T-cell (primary cell): ENCODE data around the gene PTDSS2. TPM values are rescaled to one million over a fixed set of nuclear protein-coding genes. Genes with fewer than 3 reads are reported as not detected.
A peak's percentile ranks its signal among the peaks of the same experiment; 100 is the strongest.

ENCODE experiments used
- ATAC-seq, 4 experiments: fragments of 200-7000 bp in 3 of 4; fragments of 150-1000 bp in 1 of 4; cut with Tn5 transposase; replicated peaks in 1 of 4; 1 replicate in 3 of 4; 2 replicates in 1 of 4; pipeline ENCODE4 v1.10.0; 2021; ENCODE audit warnings: moderate library complexity in 3 of 4, mild to moderate bottlenecking in 2 of 4, moderate number of reproducible peaks in 1 of 4
- CTCF ChIA-PET, 2 donors: fragments of 300-600 bp; sonication (Branson Sonifier 250); formaldehyde crosslinking; loops; one replicate each; lab custom pipeline; 2022; ENCODE audit warnings: antibody characterized with exemption in 2 of 2; lab: Charles Lee
- POLR2A ChIA-PET, 2 donors: fragments of 300-600 bp; sonication (Branson Sonifier 250); formaldehyde crosslinking; loops; one replicate each; lab custom pipeline; 2022; ENCODE audit warnings: antibody characterized with exemption in 2 of 2; lab: Charles Lee
- DNase-seq, 35 experiments: peaks; one replicate each; pipeline versions ENCODE4 v3.0.0 to v3.0.0-alpha.2; 2013 to 2023
- H3K27ac ChIP-seq: one replicate; pipeline ENCODE4 v1.5.1; 2013; ENCODE audit warnings: low read length
- H3K27me3 ChIP-seq, 2 experiments: replicated peaks in 1 of 2; 1 replicate in 1 of 2; 2 replicates in 1 of 2; pipeline versions ENCODE4 v1.6.1 to v1.7.0; 2013; ENCODE audit warnings: low read length in 1 of 2, mixed read lengths in 1 of 2; ENCODE audit not compliant: control insufficient read depth in 2 of 2, insufficient read depth in 2 of 2; ENCODE audit errors: extremely low read depth in 1 of 2
- H3K36me3 ChIP-seq, 2 donors: 1 replicate in 1 of 2; 2 replicates in 1 of 2; pipeline versions ENCODE4 v1.6.1 to v1.7.0; 2013; ENCODE audit warnings: low read length in 1 of 2; ENCODE audit not compliant: control insufficient read depth in 2 of 2, insufficient read depth in 1 of 2; ENCODE audit errors: extremely low read depth in 1 of 2
- H3K4me1 ChIP-seq, 2 experiments: 1 replicate in 1 of 2; 2 replicates in 1 of 2; pipeline versions ENCODE4 v1.6.1 to v1.7.0; 2013; ENCODE audit warnings: low read length in 2 of 2, mixed read lengths in 1 of 2; ENCODE audit not compliant: insufficient read depth in 2 of 2, control insufficient read depth in 1 of 2; ENCODE audit errors: extremely low read depth in 1 of 2
- H3K4me3 ChIP-seq, 2 donors: 1 replicate in 1 of 2; 2 replicates in 1 of 2; pipeline versions ENCODE4 v1.5.1 to v1.7.0; 2013; ENCODE audit warnings: mild to moderate bottlenecking in 2 of 2, low read length in 1 of 2, moderate library complexity in 1 of 2; ENCODE audit not compliant: control insufficient read depth in 1 of 2; ENCODE audit errors: extremely low read depth in 1 of 2
- H3K9me3 ChIP-seq: 2 replicates; pipeline ENCODE4 v1.7.0; 2013
- H3K27ac Mint-ChIP-seq, 2 donors: one replicate each; pipeline ENCODE4 v1.8.0; 2020 to 2021; ENCODE audit warnings: mild to moderate bottlenecking in 2 of 2, mixed read lengths in 2 of 2
- H3K27me3 Mint-ChIP-seq, 2 donors: one replicate each; pipeline ENCODE4 v1.8.0; 2021 to 2022; ENCODE audit warnings: mixed read lengths in 2 of 2
- H3K36me3 Mint-ChIP-seq: one replicate; pipeline ENCODE4 v1.8.0; 2021; ENCODE audit warnings: mixed read lengths
- H3K4me1 Mint-ChIP-seq, 3 donors: one replicate each; pipeline ENCODE4 v1.8.0; 2020 to 2022; ENCODE audit warnings: mixed read lengths in 3 of 3, mild to moderate bottlenecking in 1 of 3
- H3K4me3 Mint-ChIP-seq, 3 donors: one replicate each; pipeline ENCODE4 v1.8.0; 2020 to 2022; ENCODE audit warnings: mild to moderate bottlenecking in 3 of 3, mixed read lengths in 3 of 3, moderate library complexity in 3 of 3
- H3K9me3 Mint-ChIP-seq, 3 donors: one replicate each; pipeline ENCODE4 v1.8.0; 2020 to 2022; ENCODE audit warnings: mixed read lengths in 3 of 3
- whole genome bisulfite sequencing: methylation state at CpG from one replicate; pipeline ENCODE4 v1.1.5; 2013; ENCODE audit warnings: missing lambda C conversion rate; ENCODE audit not compliant: insufficient coverage; 5-methylcytosine and 5-hydroxymethylcytosine counted together
- total RNA-seq, 35 experiments: library from RNA in 6 of 35; stranded (reverse) in 6 of 35; fragments of 120-200 nt in 1 of 35; gene quantifications; one replicate each; pipeline versions ENCODE4 v1.2.1 to v1.2.4 and lab custom pipeline; 2013 to 2026

The PTDSS2 gene
- total RNA-seq, 5 donors from 2014 or later (not counting 1 experiment from before 2014, with no cell fraction given): 22.4 to 33.5 (median 28.7) TPM

GRCh38 chr11:444396-445144, 5.5 kb upstream of the PTDSS2 start:
- POLR2A ChIA-PET: interaction anchor here in 1 of 2 donors (0.6 kb wide), 1 partner anchor 235 kb away, joined by 3 read pairs; no protein-coding TSS in a partner anchor

DNA sequence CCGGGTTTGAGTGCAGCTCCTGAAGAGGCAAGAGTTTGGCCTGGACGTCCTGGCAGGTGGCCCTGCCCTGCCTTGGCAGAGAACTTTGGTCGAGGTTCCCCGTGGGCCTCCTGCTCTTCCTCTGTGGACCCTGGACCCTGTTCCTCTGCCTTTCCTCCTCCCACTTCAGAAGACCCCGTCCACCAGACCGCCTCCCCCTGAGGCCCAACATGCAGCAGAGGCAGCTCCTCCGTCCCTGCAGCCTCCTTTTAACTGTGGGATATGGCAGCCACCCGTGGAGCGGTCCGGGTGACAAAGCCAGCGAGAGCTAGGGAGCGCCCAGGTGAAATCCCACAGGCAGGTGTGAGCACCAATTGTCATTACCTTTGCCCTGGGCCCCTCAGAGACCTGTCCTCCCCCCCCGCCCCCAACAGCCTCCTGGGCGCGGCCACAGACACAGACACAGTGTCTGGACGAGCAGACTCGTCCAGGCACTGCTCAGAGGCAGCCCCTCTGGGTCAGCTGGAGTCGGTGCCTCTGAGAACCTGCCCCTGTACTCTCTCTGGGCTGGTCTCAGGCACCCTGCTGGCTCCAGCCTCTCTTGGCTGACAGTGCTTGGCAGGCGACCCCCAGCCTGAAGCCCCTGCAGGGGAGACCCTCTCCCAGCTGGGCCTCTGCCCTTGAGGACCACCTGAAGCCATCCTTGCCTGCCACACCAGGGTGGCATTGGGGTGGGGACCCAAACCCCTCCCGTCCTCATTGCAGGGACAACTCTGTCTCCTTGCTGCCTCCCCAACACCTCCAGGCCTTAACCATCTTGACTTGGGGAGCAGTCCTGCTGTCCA, 4.1 kb upstream of the PTDSS2 start:
- Mint-ChIP-seq H3K4me3 (no peak overlapping the region), H3K27me3 (no peaks in the 10 kb centered on the region), H3K27ac (no peak overlapping the region), H3K9me3 (no peaks in the 10 kb centered on the region), H3K4me1 (peaks cover 2 to 17% (median 13%) of the 10 kb centered on the region in 3 donors), H3K36me3 (no peaks in the 10 kb centered on the region)
- Histone ChIP-seq H3K27me3 (peaks cover 0 to 13% of the 10 kb centered on the region in 2 experiments), H3K4me3 (no peak overlapping the region), H3K36me3 (no peaks in the 10 kb centered on the region), H3K27ac (no peak overlapping the region), H3K9me3 (no peaks in the 10 kb centered on the region), H3K4me1 (peaks cover 11 to 45% of the 10 kb centered on the region in 2 experiments)
- ATAC-seq (no peak), DNase-seq (no peak)
- ChIA-PET CTCF (interaction anchor here in 1 of 2 donors (0.7 kb wide), 1 partner anchor 42 kb away, joined by 3 read pairs; no protein-coding TSS in a partner anchor), POLR2A (interaction anchor here in 1 of 2 donors (0.6 kb wide), 1 partner anchor 137 kb away, joined by 3 read pairs; no protein-coding TSS in a partner anchor)
- 84% methylated on average over 18 of the region's 20 CpGs for WGBS

More at GRCh38 chr11:444396-445144, 5.5 kb upstream of the PTDSS2 start:
- Mint-ChIP-seq H3K9me3 (no peaks in the 10 kb centered on the region), H3K4me3 (no peak overlapping the region), H3K27ac (no peak overlapping the region), H3K4me1 (peaks cover 6 to 24% (median 19%) of the 10 kb centered on the region in 3 donors), H3K27me3 (no peaks in the 10 kb centered on the region), H3K36me3 (no peaks in the 10 kb centered on the region)
- CTCF ChIA-PET: no interaction called here
- DNase-seq (no peak), ATAC-seq (no peak)
- Histone ChIP-seq H3K9me3 (no peaks in the 10 kb centered on the region), H3K4me3 (no peak overlapping the region), H3K27me3 (peaks cover 0 to 15% of the 10 kb centered on the region in 2 experiments), H3K36me3 (peaks cover 0 to 4% of the 10 kb centered on the region in 2 donors), H3K27ac (no peak overlapping the region), H3K4me1 (peaks cover 10 to 50% of the 10 kb centered on the region in 2 experiments)
- WGBS: 78% methylated on average over 5 of the region's 12 CpGs

DNA sequence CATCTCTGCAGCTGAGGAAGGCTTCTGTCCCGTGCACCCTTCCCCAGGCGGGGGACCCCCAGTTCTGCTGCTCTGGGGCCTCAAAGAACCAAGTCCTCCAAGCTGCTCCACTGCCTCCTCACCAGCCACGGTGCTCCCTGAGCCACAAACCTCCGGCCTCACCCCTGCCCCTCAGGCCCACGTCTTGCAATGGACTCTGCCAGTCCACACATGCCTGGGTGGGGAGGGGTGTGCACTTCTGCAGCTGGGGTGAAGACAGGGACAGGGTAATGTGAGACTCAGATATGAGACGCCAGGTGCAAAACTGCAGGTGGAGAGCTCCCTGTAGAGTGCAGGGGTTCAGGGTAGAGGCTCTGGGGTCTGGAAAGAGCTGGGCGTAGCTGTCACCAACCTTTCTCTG, 3.2 kb upstream of the PTDSS2 start:
- WGBS: 88% methylated on average over 4 of the region's 7 CpGs
- Mint-ChIP-seq H3K9me3 (no peaks in the 10 kb centered on the region), H3K27me3 (no peaks in the 10 kb centered on the region), H3K27ac (no peak overlapping the region), H3K4me1 (peaks cover 9 to 21% (median 19%) of the 10 kb centered on the region in 3 donors), H3K36me3 (no peaks in the 10 kb centered on the region), H3K4me3 (no peak overlapping the region)
- H3K9me3 ChIP-seq: no peaks in the 10 kb centered on the region
- DNase-seq (no peak), ATAC-seq (no peak)
- no peak overlapping the region for H3K27ac ChIP-seq
- peaks cover 12 to 45% of the 10 kb centered on the region in 2 experiments for H3K4me1 ChIP-seq
- H3K36me3 ChIP-seq: no peaks in the 10 kb centered on the region
- no peak overlapping the region for H3K4me3 ChIP-seq
- POLR2A ChIA-PET: no interaction called here
- peaks cover 0 to 11% of the 10 kb centered on the region in 2 experiments for H3K27me3 ChIP-seq
- CTCF ChIA-PET: interaction anchor here in 1 of 2 donors (0.7 kb wide), 1 partner anchor 208 kb away, joined by 7 read pairs; no protein-coding TSS in a partner anchor

DNA sequence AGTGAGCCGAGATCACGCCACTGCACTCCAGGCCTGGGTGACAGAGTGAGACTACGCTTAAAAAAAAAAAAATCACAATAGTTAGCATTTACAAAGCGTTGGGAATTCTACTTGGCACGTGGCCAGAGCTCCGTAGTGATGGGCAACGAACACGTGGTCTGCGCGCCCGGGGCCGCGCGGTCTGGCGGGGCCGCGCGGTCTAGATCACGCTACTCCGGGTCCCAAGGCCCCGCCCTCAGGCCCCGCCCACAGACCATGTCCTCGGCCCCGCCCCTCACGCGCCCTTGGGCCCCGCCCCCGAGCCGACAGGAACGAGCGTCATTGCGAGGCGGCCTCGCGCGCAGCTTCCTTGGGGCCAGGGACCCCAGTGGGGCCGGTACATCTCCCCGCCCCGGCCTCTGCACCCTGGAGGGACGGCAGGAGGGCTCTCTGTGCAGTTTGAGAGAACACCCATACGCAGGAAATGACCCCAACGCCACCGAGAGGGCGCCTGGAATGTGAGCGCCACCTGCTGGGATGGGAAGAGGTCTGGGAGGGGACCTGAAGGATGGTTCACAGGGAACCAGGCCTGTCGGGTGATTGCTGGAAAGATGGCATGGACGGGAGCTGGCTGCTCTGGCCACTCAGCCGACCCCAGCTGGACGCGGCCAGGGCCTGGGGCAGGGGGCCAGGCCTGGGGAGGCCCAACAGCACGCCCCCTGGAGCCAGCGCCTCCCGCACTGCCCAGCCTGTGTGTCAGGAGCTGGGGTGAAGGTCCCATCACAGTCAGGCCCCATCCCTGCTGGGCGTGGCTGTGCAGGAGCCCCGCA, 2.0 kb upstream of the PTDSS2 start:
- H3K36me3 Mint-ChIP-seq: peaks cover 4% of the 10 kb centered on the region
- H3K4me3 Mint-ChIP-seq: peak overlapping the region; percentile 84 to 87 (median 86)
- peak; percentile 81 to 98 (median 93) for DNase-seq
- peaks cover 0 to 5% of the 10 kb centered on the region in 2 experiments for H3K27me3 ChIP-seq
- peak overlapping the region; percentile 92 to 95 for H3K27ac Mint-ChIP-seq
- peaks cover 3% of the 10 kb centered on the region in 2 donors for H3K36me3 ChIP-seq
- H3K9me3 Mint-ChIP-seq: no peaks in the 10 kb centered on the region
- WGBS: 2% methylated on average over 47 of the region's 55 CpGs
- H3K27ac ChIP-seq: peak overlapping the region; percentile 91
- H3K4me1 ChIP-seq: peaks cover 12 to 38% of the 10 kb centered on the region in 2 experiments
- no peaks in the 10 kb centered on the region for H3K27me3 Mint-ChIP-seq
- POLR2A ChIA-PET: interaction anchor here (0.6 to 2.8 kb wide), 2 partner anchors 41 to 134 kb away, joined by 3 to 11 read pairs; partner anchors contain the start of gene IFITM1 (in 1 of the 2)
- H3K9me3 ChIP-seq: no peaks in the 10 kb centered on the region
- H3K4me1 Mint-ChIP-seq: peaks cover 9 to 19% (median 19%) of the 10 kb centered on the region in 3 donors
- CTCF ChIA-PET: interaction anchor here (0.6 to 4.1 kb wide), 7 partner anchors 34 to 241 kb away, joined by 3 to 38 read pairs (median 5); partner anchors contain the start of genes BET1L (in 1 of the 2), RIC8A (in 1 of the 2) and SIGIRR (in 1 of the 2)
- H3K4me3 ChIP-seq: peak overlapping the region; percentile 66 to 83
- peak; percentile 65 to 72 (median 65) for ATAC-seq

- Mint-ChIP-seq H3K9me3 (no peaks in the 10 kb centered on the region), H3K4me1 (peaks cover 24 to 30% (median 27%) of the 10 kb centered on the region in 3 donors)
- POLR2A ChIA-PET: no interaction called here
Observed at GRCh38 chr11:450809-451451, 851 bp downstream of the PTDSS2 start.

More at GRCh38 chr11:450809-451451, 851 bp downstream of the PTDSS2 start:
- Mint-ChIP-seq H3K4me3 (peak overlapping the region; percentile 84 to 92 (median 92)), H3K27me3 (no peaks in the 10 kb centered on the region), H3K27ac (peak overlapping the region; percentile 88 to 92), H3K36me3 (peaks cover 8% of the 10 kb centered on the region)
- Histone ChIP-seq H3K4me1 (peaks cover 12 to 47% of the 10 kb centered on the region in 2 experiments), H3K27ac (peak overlapping the region; percentile 57), H3K9me3 (no peaks in the 10 kb centered on the region), H3K36me3 (peaks cover 7 to 15% of the 10 kb centered on the region in 2 donors), H3K27me3 (no peaks in the 10 kb centered on the region), H3K4me3 (peak overlapping the region; percentile 58 to 78)
- CTCF ChIA-PET: interaction anchor here (0.6 to 4.1 kb wide), 6 partner anchors 44 to 200 kb away, joined by 3 to 38 read pairs (median 5); no protein-coding TSS in a partner anchor
- ATAC-seq (peak; percentile 56 to 62 (median 60)), DNase-seq (peak; percentile 56 to 92 (median 82))
- 13% methylated on average over 31 of the region's 46 CpGs for WGBS
